ENCODE measurements around the gene CDK3. TPM values are rescaled to one million over a fixed set of nuclear protein-coding genes. Genes with fewer than 3 reads are reported as not detected.

The CDK3 gene
- total RNA-seq, 1 experiment from 2014 or later: 7.1 TPM

- TF ChIP-seq SRF (IDR thresholded peaks at IDR 0.05; ENCODE audit: low read depth): no peak
Measured at GRCh38 chr17:75991396-75991795, 9.3 kb upstream of the CDK3 start (continued).

GRCh38 chr17:75994802-75995370, 5.8 kb upstream of the CDK3 start:
- Histone ChIP-seq H3K79me2 (ENCODE audit: insufficient read depth, low read length) (no peaks in the 10 kb centered on the region), H3K9ac (ENCODE audit: low read length) (no peak overlapping the region), H3K9me2 (ENCODE audit: insufficient read depth) (no peaks in the 10 kb centered on the region), H3K4me3 (replicated peaks in 1 of 2; ENCODE audit: low read depth in 1 of 2, low read length in 2 of 2) (no peak overlapping the region), H3K27ac (ENCODE audit: low read depth, low read length) (no peak overlapping the region), H3K4me2 (ENCODE audit: low read length) (no peak overlapping the region), H4K20me1 (ENCODE audit: insufficient read depth) (no peaks in the 10 kb centered on the region), H3K9me3 (ENCODE audit: control insufficient read depth in 1 of 2, insufficient read depth in 1 of 2, low read depth in 1 of 2, low read length in 2 of 2) (no peaks in the 10 kb centered on the region), H3K27me3 (ENCODE audit: insufficient read depth, low read length) (no peaks in the 10 kb centered on the region), H2AFZ (ENCODE audit: low read depth, low read length, poor library complexity, severe bottlenecking) (no peak overlapping the region), H3K4me1 (ENCODE audit: control insufficient read depth in 1 of 2, insufficient read depth in 2 of 2, low read length in 2 of 2) (peaks cover 12 to 25% of the 10 kb centered on the region in 2 experiments), H3K36me3 (ENCODE audit: control insufficient read depth in 1 of 2, insufficient read depth in 2 of 2, low read length in 2 of 2) (no peaks in the 10 kb centered on the region; a peak in 1 of 4 replicates)
- TF ChIP-seq SIN3A (IDR thresholded peaks at IDR 0.05; ENCODE audit: low read depth) (no peak), CTCF (IDR thresholded peaks at IDR 0.05 in 2 of 3, conservative IDR thresholded peaks at IDR 0.05 in 1 of 3; ENCODE audit: borderline replicate concordance in 1 of 3, insufficient read depth in 1 of 3, low read depth in 2 of 3, low read length in 2 of 3) (no peak), RAD21 (IDR thresholded peaks at IDR 0.05; ENCODE audit: low read depth) (no peak), CEBPB (IDR thresholded peaks at IDR 0.05; ENCODE audit: low read depth) (no peak), FOSL1 (IDR thresholded peaks at IDR 0.05; ENCODE audit: low read depth) (no peak), REST (IDR thresholded peaks at IDR 0.05; ENCODE audit: low read depth) (no peak), ZNF274 (IDR thresholded peaks at IDR 0.05; ENCODE audit: low read depth, low read length) (no peak), EZH2 (IDR thresholded peaks at IDR 0.05) (no peak)
- no TSS peak for BruUV-seq (replicated peaks)
- CTCF ChIA-PET: interaction anchor here (1.3 to 2.5 kb wide), 3 partner anchors 11 to 90 kb away, joined by 3 to 7 read pairs (median 5); partner anchors contain the start of gene MRPL38
- DNase-seq (ENCODE audit: low read depth, low spot score): no peak
- intact Hi-C loops (cut with micrococcal nuclease): no loop called here
- POLR2A ChIA-PET: no interaction called here
- RAD21 ChIA-PET (ENCODE audit: low non-redundant PET in 1 of 2, low total read pairs in 2 of 2, uncharacterized antibody in 2 of 2, unreplicated experiment in 2 of 2): no interaction called here
- no peak for ATAC-seq
